ENCODE data around the gene TRIM32. TPM values are rescaled to one million over a fixed set of nuclear protein-coding genes. Genes with fewer than 3 reads are reported as not detected.

TRIM32 gene, protein sequence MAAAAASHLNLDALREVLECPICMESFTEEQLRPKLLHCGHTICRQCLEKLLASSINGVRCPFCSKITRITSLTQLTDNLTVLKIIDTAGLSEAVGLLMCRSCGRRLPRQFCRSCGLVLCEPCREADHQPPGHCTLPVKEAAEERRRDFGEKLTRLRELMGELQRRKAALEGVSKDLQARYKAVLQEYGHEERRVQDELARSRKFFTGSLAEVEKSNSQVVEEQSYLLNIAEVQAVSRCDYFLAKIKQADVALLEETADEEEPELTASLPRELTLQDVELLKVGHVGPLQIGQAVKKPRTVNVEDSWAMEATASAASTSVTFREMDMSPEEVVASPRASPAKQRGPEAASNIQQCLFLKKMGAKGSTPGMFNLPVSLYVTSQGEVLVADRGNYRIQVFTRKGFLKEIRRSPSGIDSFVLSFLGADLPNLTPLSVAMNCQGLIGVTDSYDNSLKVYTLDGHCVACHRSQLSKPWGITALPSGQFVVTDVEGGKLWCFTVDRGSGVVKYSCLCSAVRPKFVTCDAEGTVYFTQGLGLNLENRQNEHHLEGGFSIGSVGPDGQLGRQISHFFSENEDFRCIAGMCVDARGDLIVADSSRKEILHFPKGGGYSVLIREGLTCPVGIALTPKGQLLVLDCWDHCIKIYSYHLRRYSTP
- 21.3 to 23.8 TPM (median 23.2 TPM) in 3 replicates for polyA plus RNA-seq
- polyA plus RNA-seq (2011; ENCODE audit: low read depth), result 6.3 TPM
- polyA plus RNA-seq (2011; cell fraction: cytosol; rRNA removed), result 13.9 and 18.4 TPM in 2 replicates
- polyA plus RNA-seq (2011; cell fraction: nucleus; rRNA removed), result 31.8 and 34.7 TPM in 2 replicates
- polyA plus RNA-seq (2012; ENCODE audit: low replicate concordance), result 7.6 and 18.5 TPM in 2 replicates
- 55.2 to 74.2 TPM (median 71.4 TPM) in 3 replicates for polyA minus RNA-seq
- polyA minus RNA-seq (2011; cell fraction: cytosol; rRNA and poly(A)+ RNA removed), result 26.7 TPM
- 29.9 and 43.2 TPM in 2 replicates for polyA minus RNA-seq (2011; cell fraction: nucleus; rRNA and poly(A)+ RNA removed)

DNA sequence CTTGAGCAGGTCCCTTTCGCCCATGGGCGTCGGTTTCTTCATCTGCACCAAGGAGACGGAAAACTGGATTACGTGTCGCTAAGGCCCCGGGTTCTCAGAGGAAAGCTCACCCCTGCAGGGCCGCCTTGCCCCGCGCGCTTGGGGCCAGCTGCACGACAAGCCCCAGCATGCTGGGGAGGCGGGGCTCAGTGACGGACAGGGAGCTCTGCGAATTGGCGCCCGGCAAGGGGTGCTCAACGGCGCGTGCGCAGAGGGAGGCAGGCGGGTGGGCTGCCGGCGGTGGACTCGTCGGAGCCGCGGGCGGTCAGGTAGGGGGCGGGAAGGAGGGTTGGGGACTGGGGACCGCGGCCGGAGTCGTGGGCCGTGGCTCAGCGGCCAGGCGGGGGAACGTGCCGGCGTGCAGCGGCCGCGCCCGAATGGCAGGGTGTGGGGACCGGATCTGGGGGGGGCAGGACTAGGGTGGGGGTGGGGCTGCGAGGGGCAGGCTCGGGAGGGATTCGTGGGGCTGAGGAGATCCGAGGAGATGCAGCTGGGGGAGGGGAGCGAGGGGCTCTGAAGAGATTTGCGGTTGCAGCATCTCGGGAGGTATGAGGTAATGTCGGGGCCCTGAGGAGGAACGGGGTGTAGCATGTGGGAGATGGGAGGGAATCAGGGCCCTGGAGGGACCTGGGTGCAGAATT is at the start of gene TRIM32:
TSS of gene TRIM32 (plus strand) at position 232 of the 680 bp plus-strand sequence. CDS start 10,438 bp downstream, outside the sequence.
- no peak for FAIRE-seq
- peaks cover 18% of the 10 kb centered on the region for H3K4me1 ChIP-seq (ENCODE audit: control insufficient read depth, extremely low read depth, insufficient read depth, low read length)
- peak within 1 kb of the TSS; percentile 69 for H3K27ac ChIP-seq (ENCODE audit: control insufficient read depth, insufficient read depth, low read length)
- no peaks in the 10 kb centered on the region for H3K36me3 ChIP-seq (ENCODE audit: control insufficient read depth in 2 of 2, extremely low read depth in 1 of 2, insufficient read depth in 2 of 2, low read length in 2 of 2)
- no peaks in the 10 kb centered on the region for H4K20me1 ChIP-seq (ENCODE audit: control insufficient read depth, extremely low read depth, insufficient read depth, low read length)
- peak within 1 kb of the TSS; percentile 72 to 91 (median 85) for H3K4me3 ChIP-seq (ENCODE audit: control insufficient read depth in 2 of 3, extremely low read depth in 1 of 3, insufficient read depth in 2 of 3, low read depth in 1 of 3, low read length in 3 of 3)
- dilution Hi-C loops (cut with MboI; ENCODE audit: extremely low pct_ligation_motif_present, low sequenced_read_pairs), result no loop called here
- H3K79me2 ChIP-seq (ENCODE audit: control insufficient read depth, insufficient read depth, low read length), result peaks cover 48% of the 10 kb centered on the region
- H3K27me3 ChIP-seq (ENCODE audit: control insufficient read depth, extremely low read depth, insufficient read depth, low read length), result no peaks in the 10 kb centered on the region
- H3K9ac ChIP-seq (ENCODE audit: control insufficient read depth, extremely low read depth, insufficient read depth, low read length), result peak within 1 kb of the TSS; percentile 90
- H3K9me3 ChIP-seq (ENCODE audit: control insufficient read depth, low read depth, low read length), result no peaks in the 10 kb centered on the region
- H3K9me1 ChIP-seq (ENCODE audit: control insufficient read depth, extremely low read depth, insufficient read depth, low read length), result no peaks in the 10 kb centered on the region
- peak within 1 kb of the TSS; percentile 95 for H3K4me2 ChIP-seq (ENCODE audit: control insufficient read depth, extremely low read depth, insufficient read depth, low read depth, low read length)
- TF ChIP-seq, protein P1, sequence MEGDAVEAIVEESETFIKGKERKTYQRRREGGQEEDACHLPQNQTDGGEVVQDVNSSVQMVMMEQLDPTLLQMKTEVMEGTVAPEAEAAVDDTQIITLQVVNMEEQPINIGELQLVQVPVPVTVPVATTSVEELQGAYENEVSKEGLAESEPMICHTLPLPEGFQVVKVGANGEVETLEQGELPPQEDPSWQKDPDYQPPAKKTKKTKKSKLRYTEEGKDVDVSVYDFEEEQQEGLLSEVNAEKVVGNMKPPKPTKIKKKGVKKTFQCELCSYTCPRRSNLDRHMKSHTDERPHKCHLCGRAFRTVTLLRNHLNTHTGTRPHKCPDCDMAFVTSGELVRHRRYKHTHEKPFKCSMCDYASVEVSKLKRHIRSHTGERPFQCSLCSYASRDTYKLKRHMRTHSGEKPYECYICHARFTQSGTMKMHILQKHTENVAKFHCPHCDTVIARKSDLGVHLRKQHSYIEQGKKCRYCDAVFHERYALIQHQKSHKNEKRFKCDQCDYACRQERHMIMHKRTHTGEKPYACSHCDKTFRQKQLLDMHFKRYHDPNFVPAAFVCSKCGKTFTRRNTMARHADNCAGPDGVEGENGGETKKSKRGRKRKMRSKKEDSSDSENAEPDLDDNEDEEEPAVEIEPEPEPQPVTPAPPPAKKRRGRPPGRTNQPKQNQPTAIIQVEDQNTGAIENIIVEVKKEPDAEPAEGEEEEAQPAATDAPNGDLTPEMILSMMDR (optimal IDR thresholded peaks at IDR 0.05 in 1 of 3, IDR thresholded peaks at IDR 0.05 in 1 of 3, conservative IDR thresholded peaks at IDR 0.05 in 1 of 3; ENCODE audit: extremely low read depth in 1 of 3, insufficient read depth in 2 of 3, low read length in 3 of 3), result no peak
- no peak for TF ChIP-seq EZH2 (IDR thresholded peaks at IDR 0.05; ENCODE audit: low read length)
- peak within 1 kb of the TSS; percentile 46 for H2AFZ ChIP-seq (ENCODE audit: control insufficient read depth, low read length)
- DNase-seq (ENCODE audit: low read depth, low spot score), result no peak

DNA sequence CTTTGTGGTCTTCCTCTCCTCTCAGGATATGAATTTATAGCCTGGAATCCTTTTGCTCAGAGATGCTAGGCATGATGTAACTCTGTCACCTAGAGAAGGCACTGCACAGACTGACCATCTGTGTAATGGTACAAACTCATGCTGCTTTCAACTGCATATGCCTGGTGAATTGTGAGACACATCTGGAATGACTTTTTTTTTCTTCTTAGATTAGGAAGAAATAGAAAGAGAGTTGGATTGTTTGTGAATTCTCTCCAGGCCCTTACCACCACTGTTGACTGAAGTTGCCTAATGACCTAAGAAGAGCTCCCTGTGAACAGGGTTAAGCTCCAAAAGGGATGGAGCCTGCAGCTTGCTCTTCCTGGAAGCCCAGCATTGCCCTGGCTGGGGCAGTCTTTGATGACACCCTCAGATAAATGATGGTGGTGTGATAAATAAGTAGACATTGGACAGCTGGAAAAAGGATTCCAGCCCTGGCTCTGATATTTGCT is 47.8 kb upstream of the TRIM32 start:
- no peak overlapping the region for H2AFZ ChIP-seq (ENCODE audit: control insufficient read depth, low read length)
- H3K4me3 ChIP-seq (ENCODE audit: control insufficient read depth in 2 of 3, extremely low read depth in 1 of 3, insufficient read depth in 2 of 3, low read depth in 1 of 3, low read length in 3 of 3), result no peak overlapping the region
- H3K9me3 ChIP-seq (ENCODE audit: control insufficient read depth, low read depth, low read length), result no peaks in the 10 kb centered on the region
- dilution Hi-C loops (cut with MboI; ENCODE audit: extremely low pct_ligation_motif_present, low sequenced_read_pairs), result no loop called here
- H3K9me1 ChIP-seq (ENCODE audit: control insufficient read depth, extremely low read depth, insufficient read depth, low read length), result no peaks in the 10 kb centered on the region
- no peak for DNase-seq (ENCODE audit: low read depth, low spot score)
- no peaks in the 10 kb centered on the region for H3K4me1 ChIP-seq (ENCODE audit: control insufficient read depth, extremely low read depth, insufficient read depth, low read length)
- H3K79me2 ChIP-seq (ENCODE audit: control insufficient read depth, insufficient read depth, low read length), result no peaks in the 10 kb centered on the region
- no peak overlapping the region for H3K9ac ChIP-seq (ENCODE audit: control insufficient read depth, extremely low read depth, insufficient read depth, low read length)
- TF ChIP-seq, protein P1 (optimal IDR thresholded peaks at IDR 0.05 in 1 of 3, IDR thresholded peaks at IDR 0.05 in 1 of 3, conservative IDR thresholded peaks at IDR 0.05 in 1 of 3; ENCODE audit: extremely low read depth in 1 of 3, insufficient read depth in 2 of 3, low read length in 3 of 3), result no peak
- TF ChIP-seq EZH2 (IDR thresholded peaks at IDR 0.05; ENCODE audit: low read length), result no peak
- H3K27ac ChIP-seq (ENCODE audit: control insufficient read depth, insufficient read depth, low read length), result no peak overlapping the region
- H3K4me2 ChIP-seq (ENCODE audit: control insufficient read depth, extremely low read depth, insufficient read depth, low read depth, low read length), result no peak overlapping the region
- no peaks in the 10 kb centered on the region for H3K27me3 ChIP-seq (ENCODE audit: control insufficient read depth, extremely low read depth, insufficient read depth, low read length)
- H3K36me3 ChIP-seq (ENCODE audit: control insufficient read depth in 2 of 2, extremely low read depth in 1 of 2, insufficient read depth in 2 of 2, low read length in 2 of 2), result no peaks in the 10 kb centered on the region
- H4K20me1 ChIP-seq (ENCODE audit: control insufficient read depth, extremely low read depth, insufficient read depth, low read length), result no peaks in the 10 kb centered on the region
- FAIRE-seq, result no peak

Data from keratinocyte (primary cell).